Tibial artery (tissue), 4 donors: ENCODE results near the gene PRMT5.

ENCODE experiments used
- DNase-seq, 2 donors: peaks; one replicate each; pipeline ENCODE4 v3.0.0-alpha.2; 2019
- H3K27ac ChIP-seq, 2 donors: fragments of 200-600 bp; sonication (generic) in 1 of 2; 1 replicate in 1 of 2; 2 replicates in 1 of 2; pipeline ENCODE4 v1.5.1; 2018 to 2019; ENCODE audit warnings: mild to moderate bottlenecking in 1 of 2
- H3K27me3 ChIP-seq, 2 donors: fragments of 200-600 bp; sonication (generic) in 1 of 2; one replicate each; pipeline versions ENCODE4 v1.5.1 to v1.6.0; 2016 to 2019
- H3K36me3 ChIP-seq, 3 donors: fragments of 200-600 bp; sonication (generic) in 2 of 3; one replicate each; pipeline ENCODE4 v1.5.1; 2016 to 2019; ENCODE audit warnings: mild to moderate bottlenecking in 2 of 3
- H3K4me1 ChIP-seq, 4 donors: fragments of 200-600 bp; sonication (generic) in 2 of 4; 1 replicate in 3 of 4; 2 replicates in 1 of 4; pipeline ENCODE4 v1.5.1; 2016 to 2019
- H3K4me3 ChIP-seq, 2 donors: fragments of 200-600 bp; sonication (generic) in 1 of 2; 1 replicate in 1 of 2; 2 replicates in 1 of 2; pipeline ENCODE4 v1.5.1; 2018 to 2019; ENCODE audit warnings: mild to moderate bottlenecking in 2 of 2
- H3K9me3 ChIP-seq, 3 donors: fragments of 200-600 bp; sonication (generic) in 1 of 3; one replicate each; pipeline ENCODE4 v1.5.1; 2016 to 2019
- CTCF ChIP-seq, 2 experiments: fragments of 200-600 bp in 1 of 2; fragments of 450-650 bp in 1 of 2; IDR thresholded peaks; one replicate each; pipeline ENCODE4 v1.5.1; 2017 to 2019; ENCODE audit warnings: antibody characterized with exemption in 2 of 2, mild to moderate bottlenecking in 1 of 2, moderate library complexity in 1 of 2
- intact Hi-C: fragments of 100-400 bp; cut with DNase I; formaldehyde crosslinking; loops from one replicate; pipeline ENCODE4 v1.15.0; 2023; ENCODE audit warnings: low total_unique reads

PRMT5 gene

GRCh38 chr14:22875748-22876319, 53.3 kb downstream of the PRMT5 start:
- no peak overlapping the region for H3K4me3 ChIP-seq
- no peaks in the 10 kb centered on the region for H3K27me3 ChIP-seq
- H3K27ac ChIP-seq: no peak overlapping the region
- no peak for TF ChIP-seq CTCF (IDR thresholded peaks at IDR 0.05)
- H3K9me3 ChIP-seq: no peaks in the 10 kb centered on the region
- peaks cover 55 to 64% (median 56%) of the 10 kb centered on the region in 3 donors for H3K36me3 ChIP-seq
- DNase-seq: no peak
- peaks cover 0 to 35% (median 25%) of the 10 kb centered on the region in 4 donors for H3K4me1 ChIP-seq
- intact Hi-C loops: no loop called here

- intact Hi-C loops: no loop called here
- H3K27me3 ChIP-seq: no peaks in the 10 kb centered on the region
- H3K4me1 ChIP-seq: peaks cover 0 to 40% (median 31%) of the 10 kb centered on the region in 4 donors
- no peaks in the 10 kb centered on the region for H3K9me3 ChIP-seq
- H3K27ac ChIP-seq: no peak overlapping the region
- no peak for TF ChIP-seq CTCF (IDR thresholded peaks at IDR 0.05)
- DNase-seq: peak in 1 of 2 donors; percentile 64
- peaks cover 55 to 64% (median 56%) of the 10 kb centered on the region in 3 donors for H3K36me3 ChIP-seq
- H3K4me3 ChIP-seq: no peak overlapping the region
Measured at GRCh38 chr14:22875003-22875747, 54.0 kb downstream of the PRMT5 start.

GRCh38 chr14:22872833-22873520, 56.2 kb downstream of the PRMT5 start:
- no peaks in the 10 kb centered on the region for H3K9me3 ChIP-seq
- intact Hi-C loops: no loop called here
- peak overlapping the region; percentile 96 to 99 for H3K27ac ChIP-seq
- no peak for TF ChIP-seq CTCF (IDR thresholded peaks at IDR 0.05)
- DNase-seq: no peak
- peak overlapping the region; percentile 78 to 97 for H3K4me3 ChIP-seq
- peaks cover 49 to 50% (median 50%) of the 10 kb centered on the region in 3 donors for H3K36me3 ChIP-seq
- H3K4me1 ChIP-seq: peaks cover 0 to 48% (median 40%) of the 10 kb centered on the region in 4 donors
- no peaks in the 10 kb centered on the region for H3K27me3 ChIP-seq

GRCh38 chr14:22872033-22872832, 56.9 kb downstream of the PRMT5 start:
- Histone ChIP-seq H3K27me3 (no peaks in the 10 kb centered on the region), H3K4me3 (peak overlapping the region; percentile 78 to 97), H3K9me3 (no peaks in the 10 kb centered on the region), H3K36me3 (peaks cover 41 to 42% (median 42%) of the 10 kb centered on the region in 3 donors), H3K27ac (peak overlapping the region; percentile 96 to 99), H3K4me1 (peaks cover 0 to 48% (median 40%) of the 10 kb centered on the region in 4 donors)
- peak; percentile 92 to 94 for TF ChIP-seq CTCF (IDR thresholded peaks at IDR 0.05)
- DNase-seq: peak; percentile 86 to 94
- intact Hi-C loops: no loop called here
